Activated CD8-positive, alpha-beta memory T cell treated with anti-CD3 and anti-CD28 coated beads, Interleukin-2, amount 50 U/mL, for 1 hour (primary cell): ENCODE data around the gene ATP13A4.
"Not testable (repeated sequence)": the region's sequence is repeated elsewhere in the genome, so short reads cannot be mapped to it uniquely, and the experiment has no call there.

ENCODE experiments used
- DNase-seq: peaks from one replicate; pipeline ENCODE4 v3.0.0-alpha.2; 2020; ENCODE audit errors: extremely low read depth

The ATP13A4 gene

GRCh38 chr3:193556841-193557240 lies 2.1 kb upstream of the ATP13A4 start:
- no peak for DNase-seq

DNA sequence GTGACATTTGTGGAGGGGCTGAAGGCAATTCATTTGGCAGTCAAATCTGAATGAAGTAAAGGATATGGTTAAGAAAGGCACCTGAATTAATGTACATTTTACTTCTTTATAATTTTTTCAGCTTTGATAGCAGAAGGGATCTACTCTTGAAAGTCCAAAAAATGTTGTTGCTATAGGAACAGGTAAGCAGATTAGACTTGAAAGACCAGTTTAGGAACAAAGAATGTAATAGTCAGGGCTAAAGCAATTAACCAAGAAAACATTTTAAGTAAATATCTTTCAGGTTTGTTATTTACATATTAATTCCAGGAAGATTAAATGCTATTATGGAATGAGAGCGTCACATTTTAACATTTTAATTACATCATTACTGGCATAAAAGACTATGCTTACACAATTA lies 1.1 kb downstream of the ATP13A4 start:
- DNase-seq = no peak

DNA sequence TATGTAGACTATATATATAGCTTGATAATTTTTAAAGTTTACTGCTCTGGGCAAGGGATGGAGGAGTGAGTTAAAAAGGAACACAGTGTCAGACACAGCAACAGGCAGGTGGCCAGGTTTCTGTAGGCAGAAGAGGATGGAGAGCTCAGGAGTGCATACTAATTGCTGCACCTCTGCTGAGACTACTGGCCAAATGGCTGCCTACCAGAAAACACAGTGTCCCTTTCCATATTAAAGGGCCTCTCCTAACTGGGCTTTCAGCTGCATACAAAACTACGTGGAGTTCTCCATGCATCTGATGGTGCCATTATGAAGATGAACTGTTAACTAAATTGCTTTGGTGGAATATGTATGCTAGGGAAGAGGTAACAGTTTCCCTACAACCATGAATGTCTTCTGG lies 1.8 kb downstream of the ATP13A4 start:
- DNase-seq = no peak

- no peak for DNase-seq
These were observed 6.3 kb downstream of the ATP13A4 start for GRCh38 chr3:193548406-193548805.

GRCh38 chr3:193546129-193546528 lies 8.6 kb downstream of the ATP13A4 start:
- DNase-seq = no peak

- DNase-seq = no peak
These were observed 9.4 kb downstream of the ATP13A4 start for GRCh38 chr3:193545304-193545703.

- no peak for DNase-seq
These were observed 10.4 kb downstream of the ATP13A4 start for GRCh38 chr3:193544289-193544688.

DNA sequence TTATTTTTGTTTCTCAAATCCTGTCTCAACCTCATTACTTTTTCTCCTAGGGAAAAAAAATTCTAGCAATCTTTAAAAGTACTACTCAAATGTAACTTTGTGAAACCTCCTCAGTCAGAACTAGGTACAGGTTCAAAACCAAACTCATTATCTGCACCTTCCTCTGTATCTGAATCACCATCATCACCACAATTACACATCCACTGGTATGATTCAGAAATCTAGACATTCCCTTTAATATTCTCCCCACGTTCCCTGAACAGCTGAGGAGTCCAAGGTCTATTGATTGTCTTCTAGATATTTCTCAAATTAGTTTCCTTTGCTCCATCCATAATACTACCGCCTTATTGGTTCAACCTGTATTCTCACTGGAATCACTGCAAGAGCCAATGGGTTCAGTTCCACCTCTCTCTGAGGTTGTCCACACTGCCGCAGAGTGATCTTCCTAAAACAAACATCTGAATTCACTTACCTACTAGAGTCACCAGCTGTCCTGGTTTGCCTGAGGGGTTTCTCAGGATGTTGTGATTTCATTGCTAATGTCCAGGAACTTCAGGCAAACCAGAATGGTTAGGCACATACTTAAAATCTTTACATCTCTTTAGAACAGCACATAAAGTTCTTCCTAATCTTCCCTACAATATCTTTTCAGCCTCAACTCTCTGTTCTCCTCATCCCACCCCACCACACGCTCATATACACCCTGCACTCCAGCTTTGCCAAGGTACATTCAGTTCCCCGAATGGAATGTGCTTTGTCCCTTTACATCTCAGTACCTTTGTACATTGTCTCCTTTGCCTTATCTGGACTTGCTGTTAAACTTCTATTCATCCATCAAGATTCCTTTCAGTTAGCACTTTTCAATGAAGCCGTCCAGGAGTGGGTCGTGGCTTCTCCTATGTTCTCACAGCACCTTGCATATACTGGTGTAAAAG lies 24.2 kb downstream of the ATP13A4 start:
- DNase-seq = no peak

DNA sequence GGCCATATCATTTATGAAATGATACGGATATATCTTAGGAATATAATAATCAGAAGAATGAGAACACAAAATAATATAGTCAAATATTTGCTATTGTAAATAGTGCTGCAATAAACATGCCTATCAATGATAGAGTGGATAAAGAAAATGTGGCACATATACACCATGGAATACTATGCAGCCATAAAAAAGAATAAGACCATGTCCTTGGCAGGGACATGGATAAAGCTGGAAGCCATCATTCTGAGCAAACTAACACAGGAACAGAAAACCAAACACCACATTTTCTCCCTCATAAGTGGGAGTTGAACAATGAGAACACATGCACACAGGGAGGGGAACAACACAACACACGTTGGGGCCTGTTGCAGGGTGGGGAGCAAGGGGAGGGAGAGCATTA lies 28.6 kb downstream of the ATP13A4 start:
- not testable (repeated sequence) for DNase-seq

- DNase-seq = no peak
These were observed 32.2 kb downstream of the ATP13A4 start for GRCh38 chr3:193522473-193522872.

DNA sequence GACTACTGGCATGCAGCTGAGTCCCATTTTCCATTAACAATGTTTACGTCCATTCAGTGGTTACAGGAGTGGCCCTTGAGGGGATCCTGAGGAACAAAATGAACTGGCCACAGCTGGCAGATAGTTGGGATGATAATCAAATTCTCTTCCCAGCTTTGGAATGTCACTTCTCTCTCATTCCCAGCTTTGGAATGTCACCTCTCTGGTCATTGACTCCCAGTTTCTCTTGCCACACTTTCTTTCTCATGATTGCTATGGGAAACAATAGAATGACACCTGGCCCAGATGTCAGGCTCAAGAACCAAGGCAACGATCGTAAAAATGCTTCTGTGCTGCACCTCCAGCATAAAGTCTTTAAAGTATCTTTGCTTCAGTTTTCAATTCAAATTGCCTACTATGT lies 34.0 kb downstream of the ATP13A4 start:
- no peak for DNase-seq

DNA sequence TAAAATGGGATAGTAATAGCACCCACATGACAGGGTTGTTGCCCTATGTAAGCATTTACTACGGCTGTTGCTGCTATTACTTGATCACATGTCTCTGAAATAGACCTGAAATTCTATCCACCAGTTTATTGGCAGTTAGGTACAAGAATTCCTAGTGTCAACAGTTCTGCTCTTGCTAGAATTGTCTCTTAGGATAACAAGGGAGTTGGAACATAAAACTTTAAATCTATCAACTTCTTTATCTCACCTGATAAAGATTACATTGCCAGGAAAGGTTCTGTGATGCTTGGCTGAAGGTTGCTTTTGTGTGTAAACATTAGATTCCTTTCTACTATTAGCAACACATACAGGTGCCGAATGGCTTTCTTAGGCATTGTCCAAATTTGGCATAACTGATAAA lies 38.7 kb downstream of the ATP13A4 start:
- DNase-seq = no peak

GRCh38 chr3:193510154-193510553 lies 44.5 kb downstream of the ATP13A4 start:
- no peak for DNase-seq

DNA sequence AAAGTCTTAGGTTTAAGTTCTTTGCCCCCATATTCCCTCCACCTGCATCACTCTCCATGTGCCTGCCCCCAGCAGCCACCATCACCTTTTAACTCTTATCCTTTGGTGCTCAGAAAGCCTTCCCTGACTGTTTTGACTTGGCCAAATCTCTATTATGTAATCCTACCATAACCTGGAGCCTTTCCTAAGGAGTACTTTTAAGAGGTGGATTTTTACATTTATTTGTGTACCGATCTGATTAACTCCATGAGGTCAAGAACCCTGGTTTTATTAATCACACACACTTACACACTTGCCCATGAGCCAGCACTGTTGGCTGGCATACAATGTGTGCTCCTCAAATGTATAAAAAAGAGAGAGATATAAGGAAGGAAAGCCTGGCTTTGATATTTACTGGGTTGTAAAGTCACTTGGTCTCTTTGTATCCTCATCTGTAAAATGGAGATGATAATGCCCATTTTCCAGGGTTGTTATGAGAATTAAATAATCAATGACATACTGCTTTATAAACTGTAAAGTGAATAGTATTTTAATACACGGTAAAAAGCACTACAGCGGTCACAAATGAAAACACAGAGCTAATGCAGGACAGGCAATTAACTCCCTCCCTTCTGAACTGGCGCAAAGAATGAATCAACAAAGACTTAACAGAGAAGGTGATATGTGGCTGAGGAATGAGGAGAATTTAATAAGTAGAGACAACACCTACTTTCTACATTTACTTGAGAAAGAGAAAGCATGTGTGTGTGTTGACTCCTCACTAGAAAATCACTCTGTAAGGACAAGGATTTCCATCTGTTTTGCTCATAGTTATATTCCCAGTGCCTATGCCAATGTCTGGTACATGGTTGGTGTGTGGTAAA lies 45.4 kb downstream of the ATP13A4 start:
- DNase-seq = no peak

DNA sequence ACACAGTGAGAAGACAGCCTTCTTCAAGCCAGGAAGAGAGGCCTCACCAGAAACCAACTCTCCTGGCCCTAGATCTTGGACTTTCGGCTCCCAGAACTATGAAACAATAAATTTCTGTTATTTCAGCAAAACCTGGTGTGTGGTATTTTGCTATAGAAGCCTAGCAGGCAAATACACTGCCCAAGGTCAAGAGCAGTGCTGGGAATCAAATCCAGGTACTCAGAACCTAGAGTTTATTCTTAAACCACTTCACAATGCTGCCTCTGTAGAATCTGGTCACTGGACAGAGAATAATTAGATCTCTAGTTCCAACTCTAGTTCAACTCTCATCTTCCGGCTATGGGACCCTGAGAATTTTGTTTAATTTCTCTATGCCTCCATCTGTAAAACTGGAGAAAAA lies 46.6 kb downstream of the ATP13A4 start:
- DNase-seq = no peak

DNA sequence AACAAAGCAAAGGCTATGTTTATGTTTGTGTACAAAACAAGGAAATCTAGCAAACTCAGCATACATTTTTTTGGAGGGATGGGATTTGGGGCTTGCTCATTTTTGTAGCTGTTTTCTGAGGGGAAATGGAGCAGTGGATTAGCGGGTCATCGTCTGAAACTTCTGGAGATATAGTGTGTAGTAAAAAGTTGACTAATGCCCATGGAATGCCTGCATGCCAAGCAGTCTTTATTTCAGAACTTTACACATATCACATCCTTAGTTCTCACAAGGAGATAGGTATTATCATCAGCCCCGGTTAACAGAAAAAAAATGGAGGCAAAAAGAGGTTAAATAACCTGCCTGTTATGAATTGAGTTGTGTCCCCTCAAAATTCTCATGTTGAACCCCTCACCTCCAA lies 47.1 kb downstream of the ATP13A4 start:
- DNase-seq = no peak

DNA sequence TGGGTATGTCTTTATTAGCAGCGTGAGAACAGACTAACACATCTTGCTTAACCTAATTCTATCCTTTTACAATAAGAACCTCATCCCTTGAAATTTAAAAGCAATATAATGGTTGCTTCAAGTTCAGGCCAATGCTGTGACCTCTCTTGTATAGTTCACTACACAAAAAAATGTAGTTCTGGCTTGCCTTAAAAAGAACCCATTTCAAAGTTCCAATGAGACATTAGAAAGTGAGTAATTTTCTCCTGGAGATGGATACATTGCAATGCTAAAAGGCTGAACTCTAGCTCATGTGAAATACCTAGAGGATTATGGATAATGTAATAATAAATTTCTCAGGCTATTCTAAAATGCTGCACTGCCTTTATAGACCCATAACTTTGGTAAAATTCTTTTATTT lies 47.8 kb downstream of the ATP13A4 start:
- DNase-seq = no peak

GRCh38 chr3:193502871-193503270 lies 51.8 kb downstream of the ATP13A4 start:
- DNase-seq = no peak

DNA sequence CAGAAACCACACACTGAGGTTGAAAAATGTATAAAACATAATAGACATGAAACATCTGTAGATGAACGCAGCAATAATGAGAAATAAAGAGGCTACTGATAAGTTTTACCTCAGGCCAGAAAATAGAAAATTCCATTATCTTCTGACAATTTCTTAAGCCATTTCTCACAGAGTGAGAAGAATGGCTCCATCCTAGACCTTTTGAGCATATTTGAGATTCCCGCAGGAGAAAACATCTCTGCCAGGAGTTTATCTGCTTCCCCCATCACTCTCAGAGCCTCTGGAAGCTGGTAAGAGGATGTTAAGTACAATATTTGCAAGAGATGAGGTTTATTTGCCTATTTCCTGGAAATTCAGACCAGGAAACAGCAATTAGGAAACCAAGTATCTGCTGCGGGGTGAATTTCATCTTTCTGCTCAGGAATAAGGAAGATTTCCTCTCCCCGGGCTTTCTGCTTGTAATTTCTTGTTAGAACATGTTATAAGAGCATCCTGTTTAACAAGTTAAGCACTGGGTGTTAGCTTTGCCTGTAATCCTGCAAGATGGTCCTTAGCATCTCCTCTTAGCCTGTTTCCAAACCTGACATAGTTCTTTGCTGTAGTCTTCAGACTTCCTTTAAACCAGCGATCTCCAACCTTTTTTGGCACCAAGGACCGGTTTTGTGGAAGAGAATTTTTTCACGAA lies 54.8 kb downstream of the ATP13A4 start:
- DNase-seq = no peak

DNA sequence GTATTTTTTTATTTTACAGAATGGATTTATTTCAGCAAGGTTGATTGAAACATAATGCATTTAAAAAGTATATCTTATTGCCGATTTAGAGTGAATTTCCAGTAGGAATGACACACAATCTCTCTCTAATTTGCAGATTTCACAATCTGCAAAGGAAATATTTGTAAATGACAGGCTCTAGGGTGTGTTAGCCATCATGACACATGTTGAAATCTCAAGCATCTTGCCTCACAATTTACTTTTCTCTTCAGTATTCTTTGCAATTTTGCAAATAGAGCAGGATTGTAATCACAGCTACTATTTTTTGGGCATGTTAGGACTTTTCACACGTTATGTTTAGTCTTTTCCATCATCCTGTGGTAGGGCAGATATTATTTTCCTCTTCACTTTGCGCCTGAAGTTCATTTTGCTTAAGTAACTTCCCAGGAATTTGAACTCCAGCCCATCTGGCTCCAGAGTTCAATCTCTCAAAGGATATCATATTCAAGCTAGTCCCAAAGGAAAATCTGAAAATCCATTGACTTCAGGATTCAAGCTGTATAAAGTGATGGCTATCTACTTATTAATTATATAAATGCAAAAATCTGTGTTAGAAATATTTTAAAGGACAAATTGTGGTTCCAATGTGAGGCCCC lies 55.4 kb downstream of the ATP13A4 start:
- DNase-seq = no peak

DNA sequence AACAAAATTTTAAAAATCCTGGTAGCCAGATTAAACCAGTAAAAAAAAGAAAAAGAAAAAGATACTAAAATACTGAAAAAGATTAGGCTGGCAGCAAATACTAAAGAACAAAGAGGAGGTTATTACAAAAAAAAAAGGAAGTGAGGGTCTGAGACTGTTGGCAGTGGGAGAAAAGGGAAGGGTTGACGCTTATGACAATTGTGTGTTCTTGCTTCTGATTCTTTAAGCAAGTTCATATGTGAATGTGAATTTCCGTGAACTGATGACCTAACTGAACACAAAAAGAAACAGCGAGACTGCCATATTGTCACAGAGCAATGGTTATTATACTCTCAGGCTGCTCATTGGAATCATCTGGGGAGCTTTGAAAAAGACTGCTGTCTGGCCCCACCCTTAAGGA lies 56.5 kb downstream of the ATP13A4 start:
- no peak for DNase-seq

DNA sequence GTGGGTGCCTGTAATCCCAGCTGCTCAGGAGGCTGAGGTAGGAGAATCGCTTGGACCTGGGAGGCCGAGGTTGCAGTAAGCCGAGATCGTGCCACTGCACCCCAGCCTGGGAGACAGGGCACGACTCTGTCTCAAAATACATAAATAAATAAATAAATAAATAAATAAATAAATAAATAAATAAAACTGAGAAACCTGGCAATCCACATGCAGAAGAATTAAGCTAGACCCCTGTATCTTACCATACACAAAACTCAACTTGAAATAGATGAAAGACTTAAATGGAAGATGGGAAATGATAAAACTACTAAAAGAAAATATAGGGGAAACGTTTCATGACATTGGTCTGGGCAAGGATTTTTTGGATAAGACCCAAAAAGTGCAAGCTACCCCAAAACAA lies 58.0 kb downstream of the ATP13A4 start:
- DNase-seq = no peak
